HepG2 (cell line): ENCODE results near the gene RNPEPL1. TPM values are rescaled to one million over a fixed set of nuclear protein-coding genes. Genes with fewer than 3 reads are reported as not detected.

Experiments
- GATA4 ChIP-seq: sonication (generic); IDR thresholded peaks from 2 replicates; pipeline ENCODE4 v1.6.1; 2016; ENCODE audit warnings: antibody characterized with exemption, low read depth, borderline replicate concordance
- HDAC1 ChIP-seq: sonication (generic); formaldehyde crosslinking; IDR thresholded peaks from 2 replicates; pipeline ENCODE4 v1.5.1; 2020; ENCODE audit warnings: mild to moderate bottlenecking, missing genetic modification reagents
- HIC2 ChIP-seq: sonication (generic); formaldehyde crosslinking; IDR thresholded peaks from 2 replicates; pipeline ENCODE4 v1.9.0; 2022; ENCODE audit warnings: low read depth, missing genetic modification reagents
- HMGXB4 ChIP-seq, 2 experiments: sonication (generic) in 1 of 2; formaldehyde crosslinking in 1 of 2; IDR thresholded peaks; 2 replicates each; pipeline versions ENCODE4 v1.4.0 to v1.6.1; 2018 to 2020; ENCODE audit warnings: missing genetic modification reagents in 2 of 2, borderline replicate concordance in 1 of 2, low read depth in 1 of 2, mild to moderate bottlenecking in 1 of 2, missing biosample characterization in 1 of 2
- KDM6A ChIP-seq: IDR thresholded peaks from 2 replicates; pipeline ENCODE4 v1.6.1; 2016; ENCODE audit warnings: low read depth
- PHF20 ChIP-seq: sonication (generic); formaldehyde crosslinking; IDR thresholded peaks from 2 replicates; pipeline ENCODE4 v1.5.0; 2020; ENCODE audit warnings: mild to moderate bottlenecking, missing genetic modification reagents
- SKIL ChIP-seq: sonication (generic); formaldehyde crosslinking; IDR thresholded peaks from 2 replicates; pipeline ENCODE4 v1.8.0; 2022; ENCODE audit warnings: missing genetic modification reagents, mild to moderate bottlenecking, moderate library complexity, borderline replicate concordance
- SNAPC4 ChIP-seq: sonication (generic); formaldehyde crosslinking; IDR thresholded peaks from 2 replicates; pipeline ENCODE4 v1.4.0; 2020; ENCODE audit warnings: mild to moderate bottlenecking, missing genetic modification reagents
- ZBTB39 ChIP-seq: sonication (generic); formaldehyde crosslinking; IDR thresholded peaks from 2 replicates; pipeline ENCODE4 v1.5.0; 2020; ENCODE audit warnings: missing genetic modification reagents
- ZNF224 ChIP-seq: sonication (generic); formaldehyde crosslinking; IDR thresholded peaks from 2 replicates; pipeline ENCODE4 v1.5.0; 2020; ENCODE audit warnings: mild to moderate bottlenecking, missing genetic modification reagents
- ZNF232 ChIP-seq: sonication (generic); formaldehyde crosslinking; IDR thresholded peaks from 2 replicates; pipeline ENCODE4 v1.4.0; 2020; ENCODE audit warnings: missing genetic modification reagents, borderline replicate concordance
- ZNF234 ChIP-seq: sonication (generic); formaldehyde crosslinking; conservative IDR thresholded peaks from 2 replicates; pipeline ENCODE4 v1.5.1; 2020; ENCODE audit warnings: mild to moderate bottlenecking, missing genetic modification reagents
- ZNF331 ChIP-seq: sonication (generic); formaldehyde crosslinking; IDR thresholded peaks from 2 replicates; pipeline ENCODE4 v1.4.0; 2020; ENCODE audit warnings: missing genetic modification reagents
- ZNF567 ChIP-seq: sonication (generic); formaldehyde crosslinking; IDR thresholded peaks from 2 replicates; pipeline ENCODE4 v1.8.1; 2023; ENCODE audit warnings: mild to moderate bottlenecking, missing genetic modification reagents, borderline replicate concordance
- polyA plus RNA-seq, 8 experiments: library from polyadenylated mRNA; depleted of rRNA in 3 of 8; stranded (reverse) in 7 of 8; unstranded in 1 of 8; fragments of >200 nt; fragmentation: Illumina TruSeq in 4 of 8; extraction: Trizol in 4 of 8; gene quantifications; 2 replicates each; pipeline versions ENCODE4 v1.2.1 to v1.2.3, GENCODE V29; 2011 to 2016; ENCODE audit warnings: low read depth in 4 of 8, missing spikeins in 1 of 8, mixed read lengths in 1 of 8; ENCODE audit not compliant: insufficient read depth in 1 of 8
- total RNA-seq, 5 experiments: library from RNA; depleted of rRNA; stranded (reverse); fragments of >200 nt; fragmentation: Illumina TruSeq; extraction: Trizol; gene quantifications; 2 replicates each; pipeline ENCODE4 v1.2.3, GENCODE V29; 2016; ENCODE audit warnings: low read depth in 1 of 5

Gene RNPEPL1
- total and polyA plus RNA-seq, 2 of the 13 experiments (the other 11 are each of a cell fraction or from before 2014, with no cell fraction given), result 13.0 to 18.0 TPM

- peak; percentile 60; the same call in 1 of the 2 replicates for TF ChIP-seq SKIL (CRISPR knock-in tag)
- TF ChIP-seq ZBTB39, result no peak
- no peak for TF ChIP-seq KDM6A (CRISPR knock-in tag)
- no peak for TF ChIP-seq PHF20
- TF ChIP-seq ZNF567 (CRISPR knock-in tag), result peak; percentile 24; the same call in 1 of the 2 replicates
- 0 out of 2 replicates have a peak, but pooled peaks have one; percentile 8 for TF ChIP-seq ZNF232
- TF ChIP-seq HDAC1, result 0 out of 2 replicates have a peak, but pooled peaks have one; percentile 16
- 0 out of 4 replicates have a peak, but pooled peaks have one; percentile 3 to 10 for TF ChIP-seq HMGXB4 (CRISPR knock-in tag; IDR thresholded peaks at IDR 0.05; ENCODE audit: borderline replicate concordance in 1 of 2, low read depth in 1 of 2)
- TF ChIP-seq SNAPC4, result 0 out of 2 replicates have a peak, but pooled peaks have one; percentile 9
- no peak for TF ChIP-seq ZNF331 (CRISPR knock-in tag)
- TF ChIP-seq ZNF224, result 0 out of 2 replicates have a peak, but pooled peaks have one; percentile 13
- TF ChIP-seq HIC2 (CRISPR knock-in tag), result 0 out of 2 replicates have a peak, but pooled peaks have one; percentile 43
- TF ChIP-seq ZNF234 (CRISPR knock-in tag), result no peak
- 0 out of 2 replicates have a peak, but pooled peaks have one; percentile 12 for TF ChIP-seq GATA4
Observed at GRCh38 chr2:240567137-240567871, 980 bp upstream of the RNPEPL1 start (continued).
